Activated T-helper 1 cell treated with Interleukin-2 at 50 U/mL for 16 hours (primary cell): ENCODE results near the gene ABCA5.
"Not testable (repeated sequence)": the region's sequence is repeated elsewhere in the genome, so short reads cannot be mapped to it uniquely, and the experiment has no call there.

Experiments
- DNase-seq: peaks from one replicate; pipeline ENCODE4 v3.0.0-alpha.2; 2020; ENCODE audit warnings: low read depth

The ABCA5 gene

DNA sequence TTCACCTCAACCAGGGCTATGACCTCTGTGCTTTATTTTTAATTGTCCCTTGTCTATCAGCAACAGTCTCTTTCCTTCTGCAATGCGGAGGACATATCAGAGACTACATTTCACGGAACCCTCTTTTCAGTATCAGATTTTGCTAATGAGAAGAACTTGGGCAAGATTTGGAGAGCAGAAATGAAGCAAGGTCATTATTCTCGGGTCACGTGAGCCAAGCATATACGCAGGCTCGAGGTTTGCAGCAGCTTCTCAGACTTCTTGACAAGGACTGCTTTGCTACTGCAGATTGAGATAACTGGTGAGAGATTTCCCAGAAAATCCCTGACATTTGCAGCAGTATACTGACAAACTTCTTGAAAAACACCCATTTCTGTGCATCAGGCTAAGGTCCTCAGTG lies 128.7 kb downstream of the ABCA5 start:
- no peak for DNase-seq

DNA sequence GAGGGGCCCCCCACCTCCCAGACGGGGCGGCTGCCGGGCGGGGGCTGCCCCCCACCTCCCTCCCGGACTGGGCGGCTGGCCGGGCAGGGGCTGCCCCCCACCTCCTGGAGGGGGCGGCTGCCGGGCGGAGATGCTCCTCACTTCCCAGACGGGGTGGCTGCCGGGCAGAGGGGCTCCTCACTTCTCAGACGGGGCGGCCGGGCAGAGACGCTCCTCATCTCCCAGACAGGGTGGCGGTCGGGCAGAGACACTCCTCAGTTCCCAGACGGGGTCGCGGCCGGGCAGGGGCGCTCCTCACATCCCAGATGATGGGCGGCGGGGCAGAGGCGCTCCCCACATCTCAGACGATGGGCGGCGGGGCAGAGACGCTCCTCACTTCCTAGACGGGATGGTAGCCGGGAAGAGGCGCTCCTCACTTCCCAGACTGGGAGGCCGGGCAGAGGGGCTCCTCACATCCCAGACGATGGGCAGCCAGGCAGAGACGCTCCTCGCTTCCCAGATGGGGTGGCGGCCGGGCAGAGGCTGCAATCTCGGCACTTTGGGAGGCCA lies 130.8 kb downstream of the ABCA5 start:
- not testable (repeated sequence) for DNase-seq
